Endothelial cell of umbilical vein (primary cell): ENCODE data around the gene ATXN2L.

ENCODE experiments used
- EZH2 ChIP-seq: IDR thresholded peaks from 2 replicates; pipeline ENCODE4 v1.6.1; 2012; ENCODE audit warnings: borderline replicate concordance, low read depth, mild to moderate bottlenecking, moderate library complexity, low read length, inconsistent platforms; ENCODE audit not compliant: severe bottlenecking
- FOS ChIP-seq: IDR thresholded peaks from 2 replicates; pipeline ENCODE4 v1.6.1; 2011; ENCODE audit warnings: mild to moderate bottlenecking, low read length, moderate library complexity, borderline replicate concordance; ENCODE audit not compliant: insufficient read depth
- GATA2 ChIP-seq: IDR thresholded peaks from 2 replicates; pipeline ENCODE4 v1.7.0; 2011; ENCODE audit warnings: low read depth, mild to moderate bottlenecking, moderate library complexity, mixed read lengths, low read length; ENCODE audit not compliant: insufficient read length, insufficient read depth
- JUN ChIP-seq: IDR thresholded peaks from 2 replicates; pipeline ENCODE4 v1.6.1; 2011; ENCODE audit warnings: borderline replicate concordance, low read depth; ENCODE audit not compliant: insufficient read length, insufficient read depth
- MYC ChIP-seq: IDR thresholded peaks from one replicate; pipeline ENCODE4 v1.6.1; 2011; ENCODE audit warnings: mild to moderate bottlenecking, low read depth, low read length
- POLR2A ChIP-seq: IDR thresholded peaks from 2 replicates; pipeline ENCODE4 v1.6.1; 2012; ENCODE audit warnings: low read depth, mild to moderate bottlenecking, control low read depth, low read length
- POLR2AphosphoS5 ChIP-seq: IDR thresholded peaks from 2 replicates; pipeline ENCODE4 v1.6.1; 2012; ENCODE audit warnings: low read depth, mild to moderate bottlenecking, control low read depth, low read length, moderate library complexity; ENCODE audit not compliant: insufficient read depth
- TF ChIP-seq, protein P1 (sequence below), 2 donors: IDR thresholded peaks; 1 replicate in 1 of 2; 2 replicates in 1 of 2; pipeline ENCODE4 v1.5.1; 2011; ENCODE audit warnings: low read length in 2 of 2, mild to moderate bottlenecking in 2 of 2, moderate library complexity in 2 of 2, control low read depth in 1 of 2, inconsistent platforms in 1 of 2, low read depth in 1 of 2; ENCODE audit not compliant: insufficient read depth in 1 of 2; ENCODE audit errors: extremely low read depth in 1 of 2
- TF ChIP-seq, protein P2 (sequence below): IDR thresholded peaks from 2 replicates; pipeline ENCODE4 v1.6.1; 2011; ENCODE audit not compliant: insufficient read depth, insufficient read length

DNA sequence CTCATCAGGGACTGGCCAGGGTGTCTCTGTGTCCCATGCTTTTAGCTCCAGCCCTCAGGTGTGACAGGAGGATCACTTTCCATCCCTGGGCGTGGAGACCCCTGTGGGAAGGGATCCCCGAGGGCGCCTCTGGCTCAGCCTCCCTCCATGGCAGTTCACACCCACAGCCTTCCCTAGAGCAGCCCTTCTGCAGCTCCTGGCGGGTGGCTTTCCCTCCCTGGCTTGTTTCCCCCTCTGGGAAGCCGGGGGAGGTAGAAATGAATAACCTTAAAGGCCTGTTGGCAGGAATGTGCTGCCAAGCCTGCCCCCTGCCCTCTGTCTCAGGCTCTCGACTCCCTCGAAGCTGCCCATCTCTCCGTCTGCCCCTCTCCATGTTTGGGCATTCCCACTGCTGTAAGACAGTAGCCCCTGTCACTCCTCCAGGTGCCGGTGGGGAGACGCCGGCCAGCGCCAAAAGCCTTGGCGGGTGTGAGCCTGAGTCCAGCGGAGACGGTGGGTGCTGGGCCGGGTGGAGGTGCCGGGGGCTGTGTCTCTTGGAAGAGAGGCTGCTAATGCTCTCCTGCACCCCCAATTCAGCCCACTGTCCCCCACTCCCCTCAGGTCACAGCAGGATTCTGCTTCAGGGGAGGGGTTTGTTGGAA is 53.3 kb downstream of the ATXN2L start:
- TF ChIP-seq POLR2A (no peak), EZH2 (no peak), FOS (no peak), MYC (no peak), POLR2AphosphoS5 (no peak), JUN (no peak), GATA2 (no peak)
- TF ChIP-seq, protein P1, sequence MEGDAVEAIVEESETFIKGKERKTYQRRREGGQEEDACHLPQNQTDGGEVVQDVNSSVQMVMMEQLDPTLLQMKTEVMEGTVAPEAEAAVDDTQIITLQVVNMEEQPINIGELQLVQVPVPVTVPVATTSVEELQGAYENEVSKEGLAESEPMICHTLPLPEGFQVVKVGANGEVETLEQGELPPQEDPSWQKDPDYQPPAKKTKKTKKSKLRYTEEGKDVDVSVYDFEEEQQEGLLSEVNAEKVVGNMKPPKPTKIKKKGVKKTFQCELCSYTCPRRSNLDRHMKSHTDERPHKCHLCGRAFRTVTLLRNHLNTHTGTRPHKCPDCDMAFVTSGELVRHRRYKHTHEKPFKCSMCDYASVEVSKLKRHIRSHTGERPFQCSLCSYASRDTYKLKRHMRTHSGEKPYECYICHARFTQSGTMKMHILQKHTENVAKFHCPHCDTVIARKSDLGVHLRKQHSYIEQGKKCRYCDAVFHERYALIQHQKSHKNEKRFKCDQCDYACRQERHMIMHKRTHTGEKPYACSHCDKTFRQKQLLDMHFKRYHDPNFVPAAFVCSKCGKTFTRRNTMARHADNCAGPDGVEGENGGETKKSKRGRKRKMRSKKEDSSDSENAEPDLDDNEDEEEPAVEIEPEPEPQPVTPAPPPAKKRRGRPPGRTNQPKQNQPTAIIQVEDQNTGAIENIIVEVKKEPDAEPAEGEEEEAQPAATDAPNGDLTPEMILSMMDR (IDR thresholded peaks at IDR 0.05; ENCODE audit: extremely low read depth in 1 of 2, insufficient read depth in 1 of 2, low read depth in 1 of 2, low read length in 2 of 2): no peak
- TF ChIP-seq, protein P2, sequence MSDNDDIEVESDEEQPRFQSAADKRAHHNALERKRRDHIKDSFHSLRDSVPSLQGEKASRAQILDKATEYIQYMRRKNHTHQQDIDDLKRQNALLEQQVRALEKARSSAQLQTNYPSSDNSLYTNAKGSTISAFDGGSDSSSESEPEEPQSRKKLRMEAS: no peak
